KMS-11 (cell line): ENCODE data around the gene SLC35G3.

ENCODE experiments used
- H2AFZ ChIP-seq: fragments of 200-600 bp; sonication (generic); 2 replicates; pipeline ENCODE4 v1.6.1; 2016; ENCODE audit warnings: antibody characterized with exemption, mixed run types, low read depth
- H3K27ac ChIP-seq: fragments of 200-600 bp; sonication (generic); 2 replicates; pipeline ENCODE4 v1.6.1; 2016; ENCODE audit warnings: mild to moderate bottlenecking, mixed run types
- H3K27me3 ChIP-seq: fragments of 200-600 bp; sonication (generic); 2 replicates; pipeline ENCODE4 v1.6.1; 2017; ENCODE audit warnings: mild to moderate bottlenecking, low read depth, mixed run types, moderate library complexity; ENCODE audit not compliant: insufficient read depth
- H3K36me3 ChIP-seq: fragments of 200-600 bp; sonication (generic); 2 replicates; pipeline ENCODE4 v1.6.1; 2017; ENCODE audit warnings: mild to moderate bottlenecking, mixed run types; ENCODE audit not compliant: insufficient read depth
- H3K4me1 ChIP-seq: fragments of 200-600 bp; sonication (generic); 2 replicates; pipeline ENCODE4 v1.6.1; 2016; ENCODE audit warnings: mild to moderate bottlenecking, low read depth, mixed run types; ENCODE audit not compliant: poor library complexity, severe bottlenecking
- H3K4me2 ChIP-seq: fragments of 200-600 bp; sonication (generic); 2 replicates; pipeline ENCODE4 v1.7.0; 2016; ENCODE audit warnings: mild to moderate bottlenecking, mixed run types
- H3K4me3 ChIP-seq: fragments of 200-600 bp; sonication (generic); IDR thresholded peaks from 2 replicates; pipeline ENCODE4 v1.6.1; 2017; ENCODE audit warnings: low read depth, low read length, mixed read lengths; ENCODE audit not compliant: insufficient read depth
- H3K79me2 ChIP-seq: fragments of 200-600 bp; sonication (generic); 2 replicates; pipeline ENCODE4 v1.6.1; 2016; ENCODE audit warnings: low read depth, mixed run types; ENCODE audit not compliant: insufficient read depth
- H3K9ac ChIP-seq: fragments of 200-600 bp; sonication (generic); 2 replicates; pipeline ENCODE4 v1.6.1; 2016; ENCODE audit warnings: mild to moderate bottlenecking, mixed run types
- H4K20me1 ChIP-seq: fragments of 200-600 bp; sonication (generic); 2 replicates; pipeline ENCODE4 v1.6.1; 2016; ENCODE audit warnings: mild to moderate bottlenecking, mixed run types; ENCODE audit not compliant: insufficient read depth
- CTCF ChIP-seq: fragments of 200-600 bp; sonication (generic); conservative IDR thresholded peaks from 2 replicates; pipeline ENCODE4 v1.6.1; 2017; ENCODE audit warnings: low read depth, mild to moderate bottlenecking, antibody characterized with exemption, low read length, moderate library complexity, mixed read lengths

The SLC35G3 gene

GRCh38 chr17:35166526-35166925 lies 27.7 kb downstream of the SLC35G3 start:
- Histone ChIP-seq H3K79me2 (no peaks in the 10 kb centered on the region), H3K27me3 (no peaks in the 10 kb centered on the region), H3K27ac (no peak overlapping the region), H3K4me3 (no peak overlapping the region), H4K20me1 (no peaks in the 10 kb centered on the region), H3K4me2 (no peak overlapping the region), H2AFZ (no peak overlapping the region), H3K4me1 (no peaks in the 10 kb centered on the region), H3K9ac (no peak overlapping the region), H3K36me3 (no peaks in the 10 kb centered on the region)
- no peak for TF ChIP-seq CTCF

- Histone ChIP-seq H3K4me1 (no peaks in the 10 kb centered on the region), H4K20me1 (no peaks in the 10 kb centered on the region), H3K36me3 (no peaks in the 10 kb centered on the region), H2AFZ (no peak overlapping the region), H3K4me2 (no peak overlapping the region), H3K9ac (no peak overlapping the region), H3K27me3 (no peaks in the 10 kb centered on the region), H3K79me2 (no peaks in the 10 kb centered on the region), H3K27ac (no peak overlapping the region), H3K4me3 (no peak overlapping the region)
- no peak for TF ChIP-seq CTCF
These were observed 29.5 kb downstream of the SLC35G3 start for GRCh38 chr17:35164716-35165115.

- no peak overlapping the region for H3K4me2 ChIP-seq
- TF ChIP-seq CTCF = no peak
These were observed 30.3 kb downstream of the SLC35G3 start for GRCh38 chr17:35163886-35164285.

GRCh38 chr17:35162755-35163154 lies 31.4 kb downstream of the SLC35G3 start:
- Histone ChIP-seq H3K79me2 (no peaks in the 10 kb centered on the region), H3K27me3 (no peaks in the 10 kb centered on the region), H3K36me3 (no peaks in the 10 kb centered on the region), H3K9ac (no peak overlapping the region), H3K4me2 (no peak overlapping the region), H3K4me1 (no peaks in the 10 kb centered on the region), H3K27ac (no peak overlapping the region), H3K4me3 (no peak overlapping the region), H2AFZ (no peak overlapping the region), H4K20me1 (no peaks in the 10 kb centered on the region)
- TF ChIP-seq CTCF = no peak

More at GRCh38 chr17:35163886-35164285, 30.3 kb downstream of the SLC35G3 start:
- Histone ChIP-seq H2AFZ (no peak overlapping the region), H3K4me1 (no peaks in the 10 kb centered on the region), H3K9ac (no peak overlapping the region), H3K4me3 (no peak overlapping the region), H4K20me1 (no peaks in the 10 kb centered on the region), H3K27ac (no peak overlapping the region), H3K36me3 (no peaks in the 10 kb centered on the region), H3K79me2 (no peaks in the 10 kb centered on the region), H3K27me3 (no peaks in the 10 kb centered on the region)
